COLO668 (cell line): ENCODE measurements around the gene TRIP10.
"Not testable (repeated sequence)": the region's sequence is repeated elsewhere in the genome, so short reads cannot be mapped to it uniquely, and the experiment has no call there.

ENCODE experiments used
- DNase-seq: peaks from one replicate; lab custom pipeline; 2025; ENCODE audit not compliant: unreplicated experiment; lab: John Stamatoyannopoulos, UW

Gene TRIP10

DNA sequence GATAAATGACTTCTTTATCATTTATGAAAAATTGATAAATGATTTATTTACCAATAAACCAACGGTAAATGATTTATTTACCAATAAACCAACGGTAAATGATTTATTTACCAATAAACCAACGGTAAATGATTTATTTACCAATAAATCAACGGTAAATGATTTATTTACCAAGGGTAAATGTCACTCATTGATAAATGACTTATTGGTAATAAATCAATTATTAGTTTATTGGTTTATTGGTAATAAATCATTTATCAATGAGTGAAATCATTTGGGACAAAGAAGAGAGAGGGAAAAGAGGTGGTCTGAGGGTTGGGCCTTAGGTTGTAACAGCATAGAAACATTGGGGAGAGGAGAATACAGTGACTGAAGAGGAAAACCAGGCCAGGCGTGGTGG is 54.5 kb downstream of the TRIP10 start:
- no peak for DNase-seq

- no peak for DNase-seq
These were observed 55.4 kb downstream of the TRIP10 start for GRCh38 chr19:6794686-6795431.

DNA sequence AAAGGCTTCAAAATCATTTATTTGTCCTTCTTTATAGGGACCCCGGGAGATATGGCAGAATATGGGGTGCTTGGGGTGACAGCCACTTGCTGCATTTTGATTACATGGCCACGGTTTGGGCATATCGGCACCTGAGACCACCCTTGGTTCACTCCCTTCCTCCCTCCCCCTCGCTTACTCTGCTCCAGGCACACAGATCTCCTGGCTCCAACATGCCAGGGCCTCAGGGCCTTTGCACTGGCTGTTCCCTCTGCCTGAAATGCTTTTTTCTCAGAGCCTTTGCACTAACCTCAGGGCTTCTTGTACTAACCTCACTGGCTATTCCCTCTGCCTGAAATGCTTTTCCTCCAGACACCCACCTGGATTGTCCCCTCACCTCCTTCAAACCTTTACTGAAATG is 56.8 kb downstream of the TRIP10 start:
- DNase-seq = no peak

DNA sequence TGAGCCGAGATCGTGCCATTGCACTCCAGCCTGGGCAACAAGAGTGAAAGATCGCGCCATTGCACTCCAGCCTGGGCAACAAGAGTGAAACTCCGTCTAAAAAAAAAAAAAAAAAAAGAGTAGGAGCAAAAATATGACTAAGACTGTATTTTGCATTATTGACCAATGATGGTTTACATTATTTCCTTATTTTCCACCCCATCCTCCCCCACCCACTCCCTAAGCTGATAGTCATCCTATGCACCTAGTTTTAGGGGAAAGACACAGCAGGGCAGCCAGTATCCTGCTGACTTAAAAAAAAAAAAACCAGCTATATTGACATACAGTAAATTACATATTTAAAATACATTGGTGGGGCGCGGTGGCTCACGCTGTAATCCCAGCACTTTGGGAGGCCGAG is 58.2 kb downstream of the TRIP10 start:
- no peak for DNase-seq

- DNase-seq = not testable (repeated sequence)
These were observed 60.8 kb downstream of the TRIP10 start for GRCh38 chr19:6800160-6800790.

- no peak for DNase-seq
These were observed 61.6 kb downstream of the TRIP10 start for GRCh38 chr19:6800991-6801484.
